GM18502 (cell line): ENCODE data around the gene CLEC19A.

Experiments used
- ATAC-seq: cut with Tn5 transposase; IDR thresholded peaks from one replicate; pipeline ENCODE4 v1.9.1; 2021; ENCODE audit warnings: mild to moderate bottlenecking; ENCODE audit not compliant: unreplicated experiment, poor library complexity

CLEC19A gene

GRCh38 chr16:19285431-19285830 lies at the start of gene CLEC19A:
TSS of gene CLEC19A (plus strand) at chr16:19285731. CDS start at chr16:19285852, 121 bp downstream.
- ATAC-seq = no peak

- no peak for ATAC-seq
Observed at GRCh38 chr16:19235886-19236285, 49.6 kb upstream of the CLEC19A start.

GRCh38 chr16:19236561-19237209 lies 48.8 kb upstream of the CLEC19A start:
- no peak for ATAC-seq

GRCh38 chr16:19238406-19238805 lies 47.1 kb upstream of the CLEC19A start:
- no peak for ATAC-seq

- no peak for ATAC-seq
Observed at GRCh38 chr16:19239511-19240155, 45.9 kb upstream of the CLEC19A start.

GRCh38 chr16:19240494-19240893 lies 45.0 kb upstream of the CLEC19A start:
- no peak for ATAC-seq

GRCh38 chr16:19241512-19241911 lies 44.0 kb upstream of the CLEC19A start:
- no peak for ATAC-seq

- ATAC-seq = no peak
Observed at GRCh38 chr16:19242186-19242585, 43.3 kb upstream of the CLEC19A start.

- ATAC-seq = no peak
Observed at GRCh38 chr16:19242987-19243575, 42.5 kb upstream of the CLEC19A start.

GRCh38 chr16:19245326-19245925 lies 40.1 kb upstream of the CLEC19A start:
- ATAC-seq = no peak

- no peak for ATAC-seq
Observed at GRCh38 chr16:19252904-19253303, 32.6 kb upstream of the CLEC19A start.

- no peak for ATAC-seq
Observed at GRCh38 chr16:19254611-19255010, 30.9 kb upstream of the CLEC19A start.

- ATAC-seq = no peak
Observed at GRCh38 chr16:19264123-19264673, 21.3 kb upstream of the CLEC19A start.

- no peak for ATAC-seq
Observed at GRCh38 chr16:19265380-19265930, 20.1 kb upstream of the CLEC19A start.

- ATAC-seq = no peak
Observed at GRCh38 chr16:19266774-19267173, 18.8 kb upstream of the CLEC19A start.

- no peak for ATAC-seq
Observed at GRCh38 chr16:19269098-19269497, 16.4 kb upstream of the CLEC19A start.

- ATAC-seq = no peak
Observed at GRCh38 chr16:19274165-19274797, 11.2 kb upstream of the CLEC19A start.

GRCh38 chr16:19278403-19278802 lies 7.1 kb upstream of the CLEC19A start:
- ATAC-seq = no peak

- ATAC-seq = no peak
Observed at GRCh38 chr16:19281246-19281645, 4.3 kb upstream of the CLEC19A start.

- ATAC-seq = no peak
Observed at GRCh38 chr16:19282101-19282500, 3.4 kb upstream of the CLEC19A start.
